ENCODE measurements around the gene TNFRSF13B.

DNA sequence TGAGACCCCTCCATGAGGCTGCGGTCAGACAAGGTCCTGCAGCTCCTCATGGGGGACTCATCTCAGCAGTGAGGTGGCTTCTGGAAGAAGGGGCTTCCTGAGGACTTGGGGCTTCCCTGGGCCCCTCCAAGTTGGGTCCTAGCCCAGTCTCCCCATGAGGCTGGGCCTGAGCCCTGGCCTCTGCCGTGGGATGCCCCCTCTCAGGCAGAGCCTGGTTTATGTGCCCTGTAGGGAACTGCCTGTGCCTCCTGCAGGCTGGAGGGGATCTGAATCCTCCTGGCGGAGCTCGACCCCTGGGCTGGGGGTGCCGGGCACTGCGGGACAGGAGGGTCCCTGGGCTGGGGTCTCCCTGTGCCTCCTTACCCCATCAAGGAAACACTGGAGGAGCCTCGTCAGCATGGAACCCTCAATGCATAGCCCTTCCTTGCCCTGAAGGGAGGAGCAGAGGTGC lies 45.8 kb downstream of the TNFRSF13B start:
- TF ChIP-seq POLR2A (IDR thresholded peaks at IDR 0.05): no peak
- TF ChIP-seq, protein P1, sequence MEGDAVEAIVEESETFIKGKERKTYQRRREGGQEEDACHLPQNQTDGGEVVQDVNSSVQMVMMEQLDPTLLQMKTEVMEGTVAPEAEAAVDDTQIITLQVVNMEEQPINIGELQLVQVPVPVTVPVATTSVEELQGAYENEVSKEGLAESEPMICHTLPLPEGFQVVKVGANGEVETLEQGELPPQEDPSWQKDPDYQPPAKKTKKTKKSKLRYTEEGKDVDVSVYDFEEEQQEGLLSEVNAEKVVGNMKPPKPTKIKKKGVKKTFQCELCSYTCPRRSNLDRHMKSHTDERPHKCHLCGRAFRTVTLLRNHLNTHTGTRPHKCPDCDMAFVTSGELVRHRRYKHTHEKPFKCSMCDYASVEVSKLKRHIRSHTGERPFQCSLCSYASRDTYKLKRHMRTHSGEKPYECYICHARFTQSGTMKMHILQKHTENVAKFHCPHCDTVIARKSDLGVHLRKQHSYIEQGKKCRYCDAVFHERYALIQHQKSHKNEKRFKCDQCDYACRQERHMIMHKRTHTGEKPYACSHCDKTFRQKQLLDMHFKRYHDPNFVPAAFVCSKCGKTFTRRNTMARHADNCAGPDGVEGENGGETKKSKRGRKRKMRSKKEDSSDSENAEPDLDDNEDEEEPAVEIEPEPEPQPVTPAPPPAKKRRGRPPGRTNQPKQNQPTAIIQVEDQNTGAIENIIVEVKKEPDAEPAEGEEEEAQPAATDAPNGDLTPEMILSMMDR (IDR thresholded peaks at IDR 0.05): no peak
